ENCODE results near the gene DEF6. TPM values are rescaled to one million over a fixed set of nuclear protein-coding genes. Genes with fewer than 3 reads are reported as not detected.

Gene DEF6
- total and polyA plus RNA-seq, 2 of the 8 experiments (the other 6 are each of a cell fraction or from before 2014, with no cell fraction given), result 3.3 to 4.1 TPM

GRCh38 chr6:35272005-35272404, 25.6 kb upstream of the DEF6 start:
- H2AK5ac ChIP-seq (ENCODE audit: low read depth, low read length), result no peak overlapping the region
- no peak overlapping the region for H4K5ac ChIP-seq (ENCODE audit: insufficient read length, low read depth, low read length)
- no peak for FAIRE-seq
- H2AFZ ChIP-seq (ENCODE audit: low read length), result no peak overlapping the region
- H3K23ac ChIP-seq (ENCODE audit: insufficient read length), result no peak overlapping the region
- POLR2A ChIA-PET (ENCODE audit: partially characterized antibody), result interaction anchor here (1.0 kb wide), 1 partner anchor 10 kb away, joined by 3 read pairs; no protein-coding TSS in a partner anchor
- no peaks in the 10 kb centered on the region for H3K9me3 ChIP-seq (ENCODE audit: insufficient read depth in 2 of 2, low read depth in 1 of 2, low read length in 1 of 2)
- no peak overlapping the region for H3K56ac ChIP-seq (replicated peaks; ENCODE audit: insufficient read length, low read depth, low read length)
- DNase-seq (ENCODE audit: low read depth in 1 of 2, low spot score in 2 of 2), result no peak
- no peak for TF ChIP-seq YY1 (IDR thresholded peaks at IDR 0.05; ENCODE audit: low read depth, low read length)
- no peak for TF ChIP-seq SRF (IDR thresholded peaks at IDR 0.05; ENCODE audit: low read depth, low read length)
- no peak for TF ChIP-seq EP300 (IDR thresholded peaks at IDR 0.05; ENCODE audit: borderline replicate concordance in 1 of 2, low read depth in 2 of 2, low read length in 2 of 2)
- TF ChIP-seq PHF8 (conservative IDR thresholded peaks at IDR 0.05; ENCODE audit: low read depth, low read length), result no peak
- no peaks in the 10 kb centered on the region for H3K79me2 ChIP-seq (ENCODE audit: control insufficient read depth in 1 of 2, insufficient read depth in 2 of 2, low read length in 2 of 2)
- no peak overlapping the region for H3K4me3 ChIP-seq (ENCODE audit: extremely low read depth in 1 of 4, insufficient read depth in 2 of 4, low read depth in 3 of 4, low read length in 4 of 4)
- H3K4me1 ChIP-seq (replicated peaks in 1 of 4; ENCODE audit: control insufficient read depth in 3 of 4, insufficient read depth in 4 of 4, low read length in 3 of 4), result no peaks in the 10 kb centered on the region
- H2BK120ac ChIP-seq (replicated peaks; ENCODE audit: low read depth, low read length), result no peak overlapping the region
- H2BK20ac ChIP-seq (ENCODE audit: low read length), result no peak overlapping the region
- no peaks in the 10 kb centered on the region; a peak in 2 of 7 replicates for H3K27me3 ChIP-seq (replicated peaks in 1 of 4; ENCODE audit: control insufficient read depth in 3 of 4, extremely low read depth in 1 of 4, insufficient read depth in 3 of 4, low read length in 3 of 4)
- H2BK15ac ChIP-seq (ENCODE audit: low read length), result no peak overlapping the region
- H4K20me1 ChIP-seq (replicated peaks in 1 of 2; ENCODE audit: control insufficient read depth in 1 of 2, insufficient read depth in 2 of 2, low read length in 2 of 2), result peaks cover 0 to 1% of the 10 kb centered on the region in 2 experiments
- H3K9ac ChIP-seq (replicated peaks in 1 of 4; ENCODE audit: extremely low read depth in 1 of 4, low read depth in 3 of 4, low read length in 3 of 4), result no peak overlapping the region
- no peak overlapping the region for H3K14ac ChIP-seq (ENCODE audit: insufficient read length)
- WGBS, 2 experiments (ENCODE audit: extremely low coverage in 1 of 2, insufficient coverage in 1 of 2, insufficient read length in 1 of 2, insufficient replicate concordance in 2 of 2, low coverage in 1 of 2, low lambda C conversion rate in 2 of 2, missing lambda C conversion rate in 1 of 2), result 83% methylated on average over 2 of the region's 2 CpGs; no CpG with 5 or more reads in 1 of the 2 experiments
- no peak overlapping the region for H3K27ac ChIP-seq (ENCODE audit: low read depth, low read length)
- CTCF ChIA-PET (ENCODE audit: partially characterized antibody), result no interaction called here
- no peak overlapping the region for H3K18ac ChIP-seq (ENCODE audit: extremely low read depth, low read length)
- no peak overlapping the region for H3K4me2 ChIP-seq (ENCODE audit: insufficient read depth in 1 of 2, low read depth in 2 of 2, low read length in 2 of 2)
- no peaks in the 10 kb centered on the region for H3K36me3 ChIP-seq (ENCODE audit: control insufficient read depth in 2 of 4, insufficient read depth in 4 of 4, low read length in 3 of 4)
- H3K23me2 ChIP-seq (ENCODE audit: low read depth, low read length), result no peaks in the 10 kb centered on the region
- no peak overlapping the region for H2BK12ac ChIP-seq (ENCODE audit: low read depth, low read length)
- H4K91ac ChIP-seq (replicated peaks; ENCODE audit: insufficient read length, low read length), result no peak overlapping the region
- H3K4ac ChIP-seq (replicated peaks; ENCODE audit: insufficient read length, low read depth, low read length), result no peak overlapping the region
- no peaks in the 10 kb centered on the region for H3K79me1 ChIP-seq (ENCODE audit: low read depth, low read length)
- H4K8ac ChIP-seq (ENCODE audit: extremely low read depth, insufficient read depth, low read length), result no peak overlapping the region
- H2BK5ac ChIP-seq (ENCODE audit: low read depth, low read length), result no peak overlapping the region
